CMK (cell line): ENCODE data around the gene IFIT3.
"Not testable (repeated sequence)": the region's sequence is repeated elsewhere in the genome, so short reads cannot be mapped to it uniquely, and the experiment has no call there.

ENCODE experiments used
- DNase-seq: peaks from one replicate; pipeline ENCODE4 v3.0.0-alpha.2; 2010; ENCODE audit warnings: low read depth

The IFIT3 gene, protein sequence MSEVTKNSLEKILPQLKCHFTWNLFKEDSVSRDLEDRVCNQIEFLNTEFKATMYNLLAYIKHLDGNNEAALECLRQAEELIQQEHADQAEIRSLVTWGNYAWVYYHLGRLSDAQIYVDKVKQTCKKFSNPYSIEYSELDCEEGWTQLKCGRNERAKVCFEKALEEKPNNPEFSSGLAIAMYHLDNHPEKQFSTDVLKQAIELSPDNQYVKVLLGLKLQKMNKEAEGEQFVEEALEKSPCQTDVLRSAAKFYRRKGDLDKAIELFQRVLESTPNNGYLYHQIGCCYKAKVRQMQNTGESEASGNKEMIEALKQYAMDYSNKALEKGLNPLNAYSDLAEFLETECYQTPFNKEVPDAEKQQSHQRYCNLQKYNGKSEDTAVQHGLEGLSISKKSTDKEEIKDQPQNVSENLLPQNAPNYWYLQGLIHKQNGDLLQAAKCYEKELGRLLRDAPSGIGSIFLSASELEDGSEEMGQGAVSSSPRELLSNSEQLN

DNA sequence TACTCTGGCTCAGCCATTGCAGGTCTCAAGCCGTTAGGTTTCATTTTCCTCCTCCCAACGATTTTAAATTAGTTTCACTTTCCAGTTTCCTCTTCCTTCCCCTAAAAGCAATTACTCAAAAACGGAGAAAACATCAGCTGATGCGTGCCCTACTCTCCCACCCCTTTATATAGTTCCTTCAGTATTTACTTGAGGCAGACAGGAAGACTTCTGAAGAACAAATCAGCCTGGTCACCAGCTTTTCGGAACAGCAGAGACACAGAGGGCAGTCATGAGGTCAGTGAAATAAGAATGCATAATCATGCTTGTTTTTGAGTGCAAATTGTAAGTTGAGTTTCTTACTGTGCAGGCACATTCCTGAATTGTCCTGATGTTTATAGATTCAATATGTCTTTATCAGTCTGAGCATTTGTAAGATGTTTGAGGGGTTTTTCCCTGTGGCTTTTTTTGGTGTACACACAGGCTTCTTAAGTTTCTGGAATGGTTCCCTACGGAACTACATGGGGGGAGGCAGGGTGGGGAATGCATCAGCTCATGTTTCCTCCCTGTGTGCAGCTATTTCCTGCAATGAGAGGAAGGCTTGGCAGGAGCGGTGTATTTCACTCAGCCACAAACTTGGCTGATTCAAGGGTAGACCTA, at the start of gene IFIT3:
IFIT3 (plus strand) TSS at position 195 of the 639 bp plus-strand sequence; CDS start at position 272, 77 bp downstream.
- DNase-seq, result peak; percentile 29

DNA sequence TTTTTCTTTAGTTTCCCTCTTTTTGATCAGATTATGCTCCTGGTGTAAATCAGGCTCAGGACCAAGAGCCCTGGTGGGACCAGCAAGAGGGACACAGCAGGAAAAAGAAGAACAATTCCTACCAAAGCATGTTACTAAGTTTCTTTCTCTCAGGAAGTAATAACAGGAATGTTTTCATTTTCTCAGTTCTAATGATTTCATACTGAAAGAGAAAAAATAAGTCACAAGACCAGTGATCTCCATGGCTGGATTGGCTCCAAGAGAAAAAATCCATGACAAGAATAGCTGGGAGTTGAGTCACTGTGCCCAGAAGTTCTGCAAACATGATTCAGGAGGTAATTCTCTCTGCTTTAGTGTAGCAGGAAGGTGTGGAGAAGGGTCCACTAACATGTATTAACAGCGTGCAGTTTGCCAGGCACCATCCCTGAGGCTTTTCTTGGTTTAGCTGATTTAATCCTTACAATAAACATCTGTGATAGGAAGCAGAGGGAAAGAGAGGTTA, 49.7 kb upstream of the IFIT3 start:
- no peak for DNase-seq

DNA sequence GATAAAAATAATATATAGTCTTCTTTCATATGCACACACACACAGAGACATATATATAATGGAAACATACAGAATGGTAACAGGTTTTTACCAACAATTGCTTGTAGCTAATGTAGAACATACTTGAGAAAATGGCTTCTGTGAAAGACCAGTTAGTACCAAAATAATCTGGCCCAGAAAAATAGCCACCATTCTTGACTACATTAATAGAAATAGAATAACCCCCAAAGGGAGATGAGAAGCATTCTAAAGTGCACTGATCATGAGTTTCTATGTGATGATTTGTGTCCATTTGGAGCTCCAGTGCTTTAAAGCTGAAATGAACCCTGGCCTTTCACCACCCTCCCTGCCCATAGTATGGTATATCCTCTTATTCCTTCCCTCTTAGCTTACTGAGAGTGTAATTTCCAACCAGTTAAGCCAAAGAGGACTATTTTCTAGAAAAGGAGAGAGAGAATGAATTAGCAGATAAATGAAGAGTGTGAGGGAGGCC, 48.9 kb upstream of the IFIT3 start:
- DNase-seq, result no peak

DNA sequence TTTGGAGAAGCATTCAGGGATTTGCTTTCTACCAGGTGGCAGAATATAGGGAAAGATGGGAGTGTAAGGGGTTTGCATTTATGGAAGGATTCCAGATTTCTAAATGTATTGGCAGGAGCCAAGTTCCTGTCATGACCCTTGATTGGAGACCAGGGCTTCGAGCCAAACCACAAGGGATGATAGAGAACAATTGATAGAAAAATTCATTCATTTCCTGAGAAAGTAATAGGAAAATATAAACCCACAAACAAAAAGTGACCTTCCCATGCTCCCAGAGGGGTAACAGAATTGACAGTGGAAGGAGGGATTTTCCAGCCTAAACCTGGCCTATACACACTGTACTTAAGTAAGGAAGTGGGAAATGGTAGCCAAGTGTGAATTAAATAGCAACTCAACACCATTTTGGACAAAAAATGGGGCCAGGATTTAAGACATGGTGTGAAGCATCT, 48.4 kb upstream of the IFIT3 start:
- no peak for DNase-seq

DNA sequence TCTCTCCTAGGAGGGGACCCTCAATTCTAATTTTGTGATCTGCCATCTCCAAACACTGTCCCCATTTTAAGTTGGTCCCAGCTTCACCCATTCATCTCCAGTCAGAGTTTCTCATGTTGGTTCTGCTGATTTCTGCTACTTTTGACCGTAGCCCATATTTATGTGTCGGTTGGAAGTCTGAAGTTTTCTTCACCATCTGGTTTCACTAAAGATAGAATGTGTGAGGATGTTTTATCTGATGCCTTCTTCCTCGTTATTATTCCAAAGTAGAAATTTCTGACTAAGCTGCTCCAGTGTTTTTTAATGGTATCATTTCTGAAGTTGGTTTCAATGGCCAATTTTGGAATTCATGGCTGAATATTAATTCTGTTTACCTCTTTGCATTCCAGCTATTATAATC, 47.3 kb upstream of the IFIT3 start:
- no peak for DNase-seq

DNA sequence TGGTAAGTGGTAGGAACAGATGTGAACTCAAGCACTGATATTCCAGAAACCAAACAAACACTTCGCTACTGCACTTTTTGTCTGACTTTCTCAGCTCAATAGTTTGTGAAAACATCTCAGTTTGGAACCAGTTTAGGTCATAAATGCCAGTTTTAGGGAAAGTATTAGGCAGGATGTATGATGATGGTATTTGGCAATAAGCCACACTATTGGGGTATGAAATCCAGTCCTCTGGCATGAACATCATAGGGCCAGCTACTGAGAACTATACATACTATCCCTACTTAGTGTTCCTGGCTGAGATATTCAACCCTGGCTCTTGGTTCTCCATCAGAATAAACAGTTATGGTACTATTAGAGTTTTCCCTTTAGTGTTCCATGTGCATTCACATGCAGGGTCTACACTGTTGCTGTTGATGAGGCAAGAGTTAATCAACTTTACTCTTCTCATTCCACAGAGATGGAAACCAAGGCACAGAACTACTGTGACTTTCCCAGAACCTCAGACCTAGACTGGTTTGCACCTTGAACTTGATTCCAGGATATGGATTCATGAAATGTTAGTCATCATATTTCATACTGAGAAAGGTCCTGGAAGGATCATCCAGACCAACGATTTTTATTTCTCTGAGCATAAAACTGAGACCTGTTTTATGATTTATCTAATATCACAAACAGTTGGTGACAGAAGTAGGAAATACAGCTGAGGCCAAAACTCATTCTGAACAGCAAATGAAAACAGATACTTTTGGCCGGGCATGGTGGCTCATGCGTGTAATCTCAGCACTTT, 46.0 kb upstream of the IFIT3 start:
- DNase-seq, result no peak

DNA sequence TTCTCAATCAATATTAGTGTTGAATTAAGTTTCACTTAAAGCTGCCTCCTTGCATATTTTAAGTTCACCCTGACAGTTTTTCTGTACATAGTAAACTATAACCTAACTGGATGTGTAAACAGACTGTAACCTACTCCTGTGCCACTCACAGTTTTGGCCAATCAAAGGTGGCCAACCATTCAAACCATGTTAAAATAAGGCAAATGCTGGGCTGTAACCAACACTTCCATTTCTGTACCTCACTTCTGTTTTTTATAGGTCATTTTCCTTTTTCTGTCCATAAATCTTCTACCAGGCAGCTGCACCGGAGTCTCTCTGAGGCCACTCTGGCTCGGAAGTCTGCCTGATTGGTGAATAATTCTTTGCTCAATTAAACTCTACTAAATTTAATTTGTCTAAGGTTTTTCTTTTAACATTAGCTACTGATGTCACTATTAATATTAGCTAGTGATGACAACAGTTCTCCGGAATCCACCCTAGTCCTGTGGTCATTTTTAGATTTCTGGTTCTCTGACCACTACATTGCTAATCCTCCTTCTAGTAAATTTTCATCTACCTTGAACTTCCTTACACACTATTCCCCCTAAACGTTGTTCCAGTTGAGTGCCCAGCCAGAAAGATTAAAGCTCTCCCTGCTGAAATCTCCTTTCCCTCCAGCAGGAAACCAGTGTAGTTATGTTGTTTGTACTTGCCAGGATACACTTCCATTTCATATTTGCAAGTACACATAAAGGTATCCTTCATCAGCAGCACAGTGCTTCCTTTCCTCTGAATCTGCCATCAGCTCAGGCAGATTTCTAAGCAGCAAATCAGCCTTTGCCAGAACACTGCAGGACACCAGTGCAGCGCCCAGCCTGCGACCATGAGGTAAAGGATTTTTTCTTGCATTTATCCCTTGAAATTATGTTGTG, 44.5 kb upstream of the IFIT3 start:
- no peak for DNase-seq

DNA sequence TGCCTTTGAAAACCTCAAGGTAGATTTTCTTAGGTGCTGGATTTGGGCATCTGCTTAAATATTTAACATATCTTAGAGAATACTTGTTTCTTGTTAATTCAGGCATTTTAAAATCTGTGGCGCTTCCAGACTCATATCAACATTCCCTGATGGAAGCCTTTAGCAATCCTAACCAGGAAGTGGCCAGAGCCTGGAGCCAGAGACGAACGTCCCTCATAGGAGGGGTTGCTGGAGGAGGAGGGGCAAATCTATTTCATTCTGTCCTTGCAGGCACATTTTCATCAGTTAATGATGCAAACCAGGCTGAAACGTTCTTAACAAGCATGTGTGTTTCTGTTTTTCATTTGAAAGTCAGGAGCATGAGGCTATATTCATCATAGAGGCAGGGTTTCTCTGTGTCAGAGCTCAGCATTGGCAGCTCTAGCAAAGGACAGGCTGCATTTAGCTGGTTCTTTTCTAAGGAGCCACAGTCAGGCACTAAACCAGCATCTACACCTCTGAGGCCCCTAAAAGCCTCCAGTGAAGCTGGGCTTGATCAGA, 43.8 kb upstream of the IFIT3 start:
- DNase-seq, result no peak

DNA sequence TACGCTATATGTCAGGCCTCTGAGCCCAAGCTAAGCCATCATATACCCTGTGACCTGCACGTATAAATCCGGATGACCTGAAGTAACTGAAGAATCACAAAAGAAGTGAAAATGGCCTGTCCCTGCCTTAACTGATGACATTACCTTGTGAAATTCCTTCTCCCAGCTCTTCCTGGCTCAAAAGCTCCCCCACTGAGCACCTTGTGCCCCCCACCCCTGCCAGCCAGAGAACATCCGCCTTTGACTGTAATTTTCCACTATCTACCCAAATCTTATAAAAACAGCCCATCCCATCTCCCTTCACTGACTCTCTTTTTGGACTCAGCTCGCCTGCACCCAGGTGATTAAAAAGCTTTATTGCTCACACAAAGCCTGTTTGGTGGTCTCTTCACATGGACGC, 43.1 kb upstream of the IFIT3 start:
- not testable (repeated sequence) for DNase-seq

DNA sequence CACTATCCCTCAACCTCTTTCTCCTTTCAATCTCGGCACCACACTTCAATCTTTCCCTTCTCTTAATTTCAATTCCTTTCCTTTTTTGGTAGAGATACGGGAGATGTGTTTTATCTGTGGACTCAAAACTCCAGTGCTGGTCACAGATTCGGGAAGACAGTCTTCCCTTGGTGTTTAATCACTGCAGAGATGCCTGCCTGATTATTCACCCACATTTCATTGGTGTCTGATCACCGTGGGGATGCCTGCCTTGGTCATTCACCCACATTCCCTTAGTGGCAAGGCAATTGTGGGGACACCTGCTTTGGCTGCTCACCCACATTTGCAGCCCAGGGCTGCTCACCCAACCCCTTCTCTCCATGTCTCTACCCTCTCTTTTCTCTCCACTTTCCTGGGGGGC, 42.5 kb upstream of the IFIT3 start:
- DNase-seq, result not testable (repeated sequence)

DNA sequence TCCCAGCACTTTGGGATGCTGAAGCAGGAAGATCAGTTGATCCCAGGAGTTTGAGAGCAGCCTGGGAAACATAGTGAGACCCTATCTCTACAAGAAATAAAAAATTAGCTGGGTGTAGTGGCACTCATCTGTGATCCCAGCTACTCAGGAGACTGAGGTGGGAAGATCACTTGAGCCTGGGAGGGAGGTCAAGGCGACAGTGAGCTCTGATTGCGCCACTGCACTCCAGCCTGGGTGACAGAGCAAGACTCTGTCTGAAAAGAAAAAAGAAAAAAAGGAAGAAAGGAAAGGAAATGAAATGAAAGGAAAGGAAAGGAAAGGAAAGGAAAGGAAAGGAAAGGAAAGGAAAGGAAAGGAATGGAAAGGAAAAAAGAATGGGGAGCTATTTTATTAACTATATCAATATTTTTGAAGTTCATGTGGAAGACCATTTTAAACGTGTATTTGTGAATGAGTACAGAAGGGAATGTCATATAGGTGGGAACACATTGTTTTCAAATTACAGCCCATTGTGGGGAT, 33.0 kb upstream of the IFIT3 start:
- no peak for DNase-seq

DNA sequence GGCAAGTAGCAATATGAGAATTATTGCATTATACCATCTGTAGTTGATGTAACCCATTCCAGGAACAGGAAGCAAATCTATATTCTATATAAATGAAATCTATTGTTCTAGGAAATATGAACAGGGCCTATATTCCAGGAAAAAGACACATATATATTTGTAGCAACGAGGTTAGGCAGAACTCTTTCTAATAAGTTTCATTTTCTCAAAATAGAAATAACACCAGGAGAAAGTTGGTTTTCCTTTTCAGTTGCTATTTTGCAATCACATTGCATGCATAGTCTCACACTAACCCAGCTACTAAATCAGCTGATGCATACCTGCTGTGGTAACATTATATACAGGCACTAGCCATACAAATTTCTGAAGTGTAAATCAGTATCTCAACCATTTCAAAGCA, 32.2 kb upstream of the IFIT3 start:
- DNase-seq, result no peak

DNA sequence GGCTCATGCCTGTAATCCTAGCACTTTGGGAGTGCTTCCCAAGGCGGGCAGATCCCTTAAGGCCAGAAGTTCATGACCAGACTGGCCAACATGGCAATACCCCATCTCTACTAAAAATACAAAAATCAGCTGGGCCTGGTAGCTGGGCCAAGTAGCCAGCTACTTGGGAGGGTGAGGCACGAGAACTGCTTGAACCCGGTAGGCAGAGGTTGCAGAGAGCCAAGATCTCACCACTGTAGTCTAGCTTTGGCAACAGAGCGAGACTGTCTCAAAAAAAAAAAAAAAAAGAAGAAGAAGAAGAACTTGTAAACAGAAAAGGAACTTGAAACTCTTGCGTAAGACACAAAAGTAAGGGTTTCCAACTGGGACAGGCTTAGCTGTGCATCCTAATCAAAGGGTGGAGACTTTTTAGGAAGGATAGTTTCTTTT, 31.6 kb upstream of the IFIT3 start:
- DNase-seq, result no peak

DNA sequence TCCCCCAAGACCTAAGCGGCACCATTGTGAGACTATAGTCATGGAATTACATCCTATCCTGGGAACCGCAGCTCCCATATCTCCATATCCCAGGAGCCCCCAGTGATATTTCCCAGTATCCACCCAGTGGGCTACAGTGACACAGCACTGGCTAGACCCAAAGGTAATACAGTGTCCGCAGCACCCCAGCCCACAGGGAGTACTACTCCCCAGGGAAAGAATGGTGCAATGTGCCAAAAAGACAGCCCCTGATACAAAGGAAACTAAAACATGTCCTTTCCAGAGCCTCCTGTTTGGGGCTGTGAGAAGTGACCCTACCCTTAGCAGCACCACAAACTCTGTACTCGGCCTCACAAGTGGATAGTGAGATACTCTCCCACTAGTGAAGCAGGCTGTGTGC, 30.4 kb upstream of the IFIT3 start:
- DNase-seq, result no peak

DNA sequence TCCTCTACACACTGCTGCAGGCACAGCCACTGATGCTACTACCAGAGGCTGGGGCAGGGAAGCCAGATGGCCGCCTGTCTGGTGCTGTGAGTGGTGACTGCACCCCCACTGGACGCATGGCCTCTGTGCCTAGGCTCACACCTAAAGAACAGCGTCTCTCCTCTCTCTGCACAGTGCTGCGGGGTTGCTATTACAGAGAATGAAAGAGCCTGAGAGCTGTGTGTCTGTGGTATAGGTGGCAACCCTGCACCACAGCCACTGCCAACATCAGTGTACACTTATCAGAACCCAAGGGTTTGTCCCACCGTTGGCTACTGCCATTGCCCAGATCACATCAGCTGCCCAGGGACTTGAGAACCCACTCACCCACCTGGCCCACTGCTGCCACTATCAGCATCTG, 30.0 kb upstream of the IFIT3 start:
- DNase-seq, result no peak

DNA sequence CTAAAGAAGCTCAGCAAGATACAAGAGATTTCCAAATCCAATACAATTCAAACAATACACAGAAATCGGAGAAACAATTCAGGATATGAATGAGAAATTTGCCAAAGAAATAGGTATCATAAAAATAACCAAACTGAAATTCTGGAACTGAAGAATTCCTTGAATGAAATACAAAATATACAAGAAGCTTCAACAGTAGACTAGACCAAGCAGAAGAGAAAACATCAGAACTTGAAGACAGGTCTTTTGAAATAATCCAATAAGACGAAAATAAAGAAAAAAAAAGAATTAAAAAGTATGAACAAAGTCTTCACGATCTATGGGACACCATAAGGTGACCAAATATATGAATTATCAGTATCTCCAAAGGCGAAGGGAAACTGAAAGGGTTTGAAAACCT, 28.8 kb upstream of the IFIT3 start:
- no peak for DNase-seq

DNA sequence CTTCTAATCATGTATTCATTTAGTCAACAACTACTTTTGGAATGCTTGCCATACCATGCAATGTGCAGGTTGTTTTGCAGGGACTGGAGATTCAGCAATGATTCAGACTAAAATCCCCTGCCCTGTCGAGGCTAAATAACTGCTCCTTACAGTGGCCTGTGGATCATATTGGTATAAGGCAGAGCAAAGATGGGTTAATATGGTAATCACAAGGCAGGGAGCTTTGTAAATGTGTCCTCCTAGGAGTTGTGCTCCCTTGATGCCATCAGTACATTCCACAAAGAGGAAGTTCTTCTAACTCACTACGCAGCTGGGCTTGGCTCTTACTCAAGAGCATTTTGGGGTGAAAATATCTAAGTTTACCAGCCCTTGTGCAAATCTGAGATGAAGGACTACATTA, 26.6 kb upstream of the IFIT3 start:
- DNase-seq, result peak; percentile 30

DNA sequence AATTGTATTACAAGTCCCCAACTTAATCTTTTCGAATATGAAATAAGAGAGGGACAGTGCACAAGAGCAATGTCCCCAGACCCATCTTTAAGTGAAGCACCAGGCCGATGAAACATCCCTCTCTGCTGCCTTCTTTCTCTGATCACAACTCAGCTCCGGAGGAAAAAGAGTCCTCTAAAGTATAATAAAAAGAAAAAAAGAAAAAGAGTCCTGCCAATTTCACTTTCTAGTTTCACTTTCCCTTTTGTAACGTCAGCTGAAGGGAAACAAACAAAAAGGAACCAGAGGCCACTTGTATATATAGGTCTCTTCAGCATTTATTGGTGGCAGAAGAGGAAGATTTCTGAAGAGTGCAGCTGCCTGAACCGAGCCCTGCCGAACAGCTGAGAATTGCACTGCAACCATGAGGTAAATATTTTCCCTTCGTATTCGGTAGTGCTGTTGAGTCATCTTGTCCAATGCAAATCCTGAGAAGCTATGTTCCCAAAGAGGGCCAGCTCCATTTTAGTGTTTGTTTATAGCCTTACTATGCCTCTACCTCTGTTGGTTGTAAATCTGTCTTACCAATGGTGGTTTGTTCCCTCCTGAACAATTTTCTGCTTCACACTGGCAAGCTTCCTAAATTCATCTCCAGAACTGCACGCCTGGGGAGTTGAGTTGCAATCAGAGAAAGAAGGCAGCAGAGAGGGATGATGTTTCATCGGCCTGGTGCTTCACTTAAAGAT, 25.9 kb upstream of the IFIT3 start, which contains the start of gene IFIT2:
IFIT2 (plus strand) TSS at position 326 of the 725 bp plus-strand sequence; CDS start at position 404, 78 bp downstream.
- DNase-seq, result no peak

DNA sequence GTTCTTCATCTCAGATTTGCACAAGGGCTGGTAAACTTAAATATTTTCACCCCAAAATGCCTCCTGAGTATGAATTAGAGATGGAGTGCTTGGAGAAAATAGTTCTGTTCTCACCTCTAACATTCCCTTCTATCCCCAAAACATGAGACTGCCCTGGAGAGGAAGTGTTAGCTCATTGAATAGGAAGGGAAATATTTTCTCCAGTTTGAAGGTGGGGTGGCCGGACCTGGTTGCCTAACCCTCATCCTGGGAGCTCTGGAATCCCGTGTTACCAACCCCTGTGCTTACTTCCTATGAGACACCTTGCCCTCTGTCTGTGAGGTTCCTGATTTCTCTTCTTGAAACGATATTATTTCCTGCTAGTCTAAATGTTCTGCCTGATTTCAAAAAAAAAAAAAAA, 25.2 kb upstream of the IFIT3 start:
- DNase-seq, result no peak

DNA sequence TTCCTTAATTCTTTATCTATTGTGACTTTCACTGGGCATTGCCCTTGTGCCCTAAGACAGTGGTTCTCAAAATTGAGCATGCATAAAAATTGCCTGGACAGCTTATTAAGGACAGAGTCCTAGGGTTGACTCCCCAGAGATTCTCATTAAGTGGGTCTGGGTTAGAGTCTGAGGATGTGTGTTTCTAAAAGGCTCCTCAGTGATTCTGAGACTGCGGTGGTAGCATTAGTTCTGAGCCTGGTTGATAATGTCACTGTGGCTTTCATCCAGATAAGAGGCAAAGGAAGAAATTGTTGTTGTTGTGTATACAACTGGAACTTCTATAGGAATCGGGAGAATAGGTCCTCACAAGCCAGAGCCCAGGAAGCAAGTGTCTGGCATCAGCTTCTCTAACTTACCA, 24.6 kb upstream of the IFIT3 start:
- no peak for DNase-seq
